Heart right ventricle (tissue), 16 donors: Measurements from ENCODE around the gene OR2T1. TPM values are rescaled to one million over a fixed set of nuclear protein-coding genes. Genes with fewer than 3 reads are reported as not detected.

Experiments
- ATAC-seq, 8 donors: fragments of 200-7000 bp; cut with Tn5 transposase; one replicate each; pipeline ENCODE4 v1.9.1; 2020; ENCODE audit warnings: mild to moderate bottlenecking in 8 of 8, moderate library complexity in 8 of 8, moderate number of reproducible peaks in 1 of 8
- DNase-seq, 2 donors: peaks; one replicate each; pipeline ENCODE4 v3.0.0-alpha.2; 2020
- H3K27ac ChIP-seq, 10 donors: fragments of 200-600 bp; sonication (generic) in 2 of 10; one replicate each; pipeline versions ENCODE4 v1.5.0 to v1.8.0; 2020 to 2022; ENCODE audit warnings: mild to moderate bottlenecking in 3 of 10
- H3K27me3 ChIP-seq, 7 donors: fragments of 200-600 bp; one replicate each; pipeline ENCODE4 v1.8.0; 2021 to 2022; ENCODE audit warnings: mild to moderate bottlenecking in 2 of 7
- H3K36me3 ChIP-seq, 9 donors: fragments of 200-600 bp; sonication (generic) in 1 of 9; one replicate each; pipeline versions ENCODE4 v1.5.0 to v1.8.0; 2020 to 2022; ENCODE audit warnings: mild to moderate bottlenecking in 2 of 9
- H3K4me1 ChIP-seq, 9 donors: fragments of 200-600 bp; sonication (generic) in 1 of 9; one replicate each; pipeline versions ENCODE4 v1.5.0 to v1.8.0; 2020 to 2022; ENCODE audit warnings: mild to moderate bottlenecking in 4 of 9
- H3K4me3 ChIP-seq, 10 donors: fragments of 200-600 bp; sonication (generic) in 2 of 10; one replicate each; pipeline versions ENCODE4 v1.5.0 to v1.8.0; 2020 to 2022; ENCODE audit warnings: mild to moderate bottlenecking in 7 of 10, moderate library complexity in 2 of 10
- H3K9me3 ChIP-seq, 11 donors: fragments of 200-600 bp in 10 of 11; sonication (generic) in 2 of 11; one replicate each; pipeline versions ENCODE4 v1.5.0 to v1.8.0; 2013 to 2022; ENCODE audit warnings: mild to moderate bottlenecking in 2 of 11, control low read depth in 1 of 11, moderate library complexity in 1 of 11
- CTCF ChIP-seq, 9 donors: fragments of 200-600 bp; sonication (generic) in 2 of 9; IDR thresholded peaks; one replicate each; pipeline versions ENCODE4 v1.5.0 to v1.8.0; 2021 to 2022; ENCODE audit warnings: antibody characterized with exemption in 9 of 9, mild to moderate bottlenecking in 5 of 9, moderate library complexity in 1 of 9
- WGBS, 2 donors: extraction: QIAGEN DNeasy Blood & Tissue Kit; methylation state at CpG; one replicate each; pipeline ENCODE4 v1.1.7; 2013; ENCODE audit warnings: inconsistent platforms in 1 of 2; 5-methylcytosine and 5-hydroxymethylcytosine counted together
- intact Hi-C, 10 donors: fragments of 100-400 bp; cut with DNase I; formaldehyde crosslinking; loops; one replicate each; pipeline versions ENCODE4 v1.11.1 to v1.14.2; 2022
- long read RNA-seq, 3 donors: library from polyadenylated mRNA; unstranded; transcript quantifications; one replicate each; pipeline ENCODE4 v2.0.0, GENCODE V29; 2020 to 2021
- polyA plus RNA-seq, 2 donors: library from polyadenylated mRNA; stranded (reverse); fragments of 200-250 nt; gene quantifications; one replicate each; pipeline ENCODE4 v1.2.3, GENCODE V29; 2013
- total RNA-seq, 10 donors: library from RNA; stranded (reverse); fragmentation: NEBNext Ultra II Directional in 3 of 10; extraction: Animal tissue kit (Norgen Biotek cat#: 25700) in 3 of 10; gene quantifications; one replicate each; pipeline versions ENCODE4 v1.2.1 to v1.2.4, GENCODE V29; 2021 to 2023
- donor health status: Arrhythmogenic right ventricular cardiomyopathy.
- donor health status: ischemic (EF 13 %, LVEDD 7.1; RV severe dilation, severe dysfunction).
- donor health status: healthy with polysubstance abuse.
- donor health status: DM: no; HTN: yes; CAD: no.
- donor health status: DM: no; HTN: no; CAD: no.
- donor health status: ischemic (EF 25% LVEDD 6.9; RV normal size, moderate dysfunction).
- donor health status: ischemic (EF 25% LVEDD 5.7; RV mildly dilated, moderate dysfunction).
- donor health status: healthy.
- donor health status: DM: yes; HTN: yes; CAD: no.
- donor health status: Ischemic cardiomyopathy.
- donor health status: ischemic (EF 35%, LVEDD 5.7; RV mildly dilated, moderate dysfunction).
- donor health status: nonischemic (EF 11% LVEDD 7.7; RV severe dilation, severe dysfunction).
- donor health status: DM: yes; HTN: yes; CAD: no.
- donor health status: PGD.
- donor health status: ischemic (EF 29% LVEDD 5.4; RV normal size, mild dysfunction).
- donor health status: nonischemic (EF 23%, LVEDD 6.1; RV moderate dilation, normal function).

The OR2T1 gene
- total RNA-seq (not detected), polyA plus RNA-seq (not detected)
- long read RNA-seq, donor 1 = 0 reads
- long read RNA-seq, donor 2 = 0 reads
- long read RNA-seq, donor 3 = 0 reads

GRCh38 chr1:248402748-248403147 lies at the start of gene OR2T1:
TSS of gene OR2T1 (plus strand) at chr1:248403048. CDS start at chr1:248406148, 3,100 bp downstream.
- Histone ChIP-seq H3K36me3 (no peaks in the 10 kb centered on the region), H3K27me3 (no peaks in the 10 kb centered on the region), H3K9me3 (peaks cover 0 to 2% (median 0%) of the 10 kb centered on the region in 11 donors), H3K4me3 (no peak within 1 kb of the TSS), H3K27ac (no peak within 1 kb of the TSS), H3K4me1 (no peaks in the 10 kb centered on the region)
- ATAC-seq (no peak), DNase-seq (no peak)
- 57 to 71% methylated on average over 3 of the region's 3 CpGs for WGBS, 2 donors
- no peak for TF ChIP-seq CTCF (IDR thresholded peaks at IDR 0.05)
- intact Hi-C loops = loop anchor here in 1 of 10 donors (5.0 kb wide), 1 partner anchor 405 kb away; no protein-coding TSS in a partner anchor

GRCh38 chr1:248359415-248359814 lies 43.4 kb upstream of the OR2T1 start:
- Histone ChIP-seq H3K27me3 (peaks cover 0 to 9% (median 0%) of the 10 kb centered on the region in 7 donors), H3K36me3 (no peaks in the 10 kb centered on the region), H3K9me3 (peaks cover 0 to 11% (median 1%) of the 10 kb centered on the region in 11 donors), H3K4me3 (no peak overlapping the region), H3K4me1 (no peaks in the 10 kb centered on the region), H3K27ac (no peak overlapping the region)
- DNase-seq (no peak), ATAC-seq (no peak)
- no peak for TF ChIP-seq CTCF (IDR thresholded peaks at IDR 0.05)
- WGBS, 2 donors = 66 to 77% methylated on average over 3 of the region's 3 CpGs
- intact Hi-C loops = no loop called here

- no peak for TF ChIP-seq CTCF (IDR thresholded peaks at IDR 0.05)
- Histone ChIP-seq H3K27ac (no peak within 1 kb of the TSS), H3K4me3 (no peak within 1 kb of the TSS), H3K4me1 (no peaks in the 10 kb centered on the region), H3K9me3 (peaks cover 0 to 24% (median 7%) of the 10 kb centered on the region in 11 donors), H3K27me3 (peaks cover 0 to 9% (median 0%) of the 10 kb centered on the region in 7 donors), H3K36me3 (no peaks in the 10 kb centered on the region)
- DNase-seq = no peak
- intact Hi-C loops = no loop called here
- WGBS, 2 donors = 24 to 50% methylated on average over 3 of the region's 3 CpGs
- no peak for ATAC-seq
Observed at GRCh38 chr1:248361121-248361715, 41.6 kb upstream of the OR2T1 start, which contains the start of gene OR2T4. TSS of gene OR2T4 (plus strand) at chr1:248361665. CDS start at chr1:248361665, 0 bp downstream.

- no peak overlapping the region for H3K27ac ChIP-seq
- no peak overlapping the region for H3K4me3 ChIP-seq
- no peak for DNase-seq
- intact Hi-C loops = no loop called here
- H3K9me3 ChIP-seq = peaks cover 0 to 35% (median 10%) of the 10 kb centered on the region in 11 donors
- ATAC-seq = no peak
- TF ChIP-seq CTCF (IDR thresholded peaks at IDR 0.05) = no peak
- no peaks in the 10 kb centered on the region for H3K27me3 ChIP-seq
- no peaks in the 10 kb centered on the region for H3K4me1 ChIP-seq
- H3K36me3 ChIP-seq = no peaks in the 10 kb centered on the region
Observed at GRCh38 chr1:248366609-248367008, 36.2 kb upstream of the OR2T1 start.
